ENCODE measurements around the gene HSPA12A.

HSPA12A gene

GRCh38 chr10:116708877-116709276 lies 33.5 kb downstream of the HSPA12A start:
- H3K4me3 ChIP-seq (ENCODE audit: control insufficient read depth in 1 of 7, extremely low read depth in 1 of 7, insufficient read depth in 4 of 7, low read depth in 2 of 7, low read length in 6 of 7) = no peak overlapping the region
- POLR2A ChIA-PET = no interaction called here
- H3K36me3 ChIP-seq (ENCODE audit: control insufficient read depth in 4 of 4, insufficient read depth in 4 of 4, low read length in 3 of 4) = no peaks in the 10 kb centered on the region
- H3K4me1 ChIP-seq (ENCODE audit: control extremely low read depth in 1 of 4, control insufficient read depth in 4 of 4, insufficient read depth in 4 of 4, low read length in 3 of 4) = no peaks in the 10 kb centered on the region
- CTCF ChIA-PET = no interaction called here
- H3K27me3 ChIP-seq (replicated peaks in 2 of 5; ENCODE audit: control insufficient read depth in 4 of 5, insufficient read depth in 5 of 5, low read length in 4 of 5) = peaks cover 0 to 5% (median 3%) of the 10 kb centered on the region in 5 experiments
- no peak for DNase-seq
- WGBS (ENCODE audit: insufficient coverage) = 92% methylated on average over 3 of the region's 4 CpGs
- H3K27ac ChIP-seq (ENCODE audit: insufficient read depth in 1 of 2, low read depth in 1 of 2, low read length in 2 of 2, poor library complexity in 1 of 2, severe bottlenecking in 2 of 2) = no peak overlapping the region
- H3K9me3 ChIP-seq (ENCODE audit: control extremely low read depth in 1 of 5, control insufficient read depth in 4 of 5, insufficient read depth in 2 of 5, low read depth in 1 of 5, low read length in 4 of 5) = no peaks in the 10 kb centered on the region

GRCh38 chr10:116708391-116708821 lies 34.0 kb downstream of the HSPA12A start:
- no peaks in the 10 kb centered on the region for H3K36me3 ChIP-seq (ENCODE audit: control insufficient read depth in 4 of 4, insufficient read depth in 4 of 4, low read length in 3 of 4)
- H3K27ac ChIP-seq (ENCODE audit: insufficient read depth in 1 of 2, low read depth in 1 of 2, low read length in 2 of 2, poor library complexity in 1 of 2, severe bottlenecking in 2 of 2) = no peak overlapping the region
- H3K27me3 ChIP-seq (replicated peaks in 2 of 5; ENCODE audit: control insufficient read depth in 4 of 5, insufficient read depth in 5 of 5, low read length in 4 of 5) = peaks cover 0 to 4% (median 3%) of the 10 kb centered on the region in 5 experiments
- DNase-seq = no peak
- POLR2A ChIA-PET = no interaction called here
- H3K9me3 ChIP-seq (ENCODE audit: control extremely low read depth in 1 of 5, control insufficient read depth in 4 of 5, insufficient read depth in 2 of 5, low read depth in 1 of 5, low read length in 4 of 5) = no peaks in the 10 kb centered on the region
- H3K4me3 ChIP-seq (ENCODE audit: control insufficient read depth in 1 of 7, extremely low read depth in 1 of 7, insufficient read depth in 4 of 7, low read depth in 2 of 7, low read length in 6 of 7) = no peak overlapping the region
- no CpG with 5 or more reads among the region's 2 CpGs for WGBS (ENCODE audit: insufficient coverage)
- H3K4me1 ChIP-seq (ENCODE audit: control extremely low read depth in 1 of 4, control insufficient read depth in 4 of 4, insufficient read depth in 4 of 4, low read length in 3 of 4) = no peaks in the 10 kb centered on the region
- CTCF ChIA-PET = no interaction called here

DNA sequence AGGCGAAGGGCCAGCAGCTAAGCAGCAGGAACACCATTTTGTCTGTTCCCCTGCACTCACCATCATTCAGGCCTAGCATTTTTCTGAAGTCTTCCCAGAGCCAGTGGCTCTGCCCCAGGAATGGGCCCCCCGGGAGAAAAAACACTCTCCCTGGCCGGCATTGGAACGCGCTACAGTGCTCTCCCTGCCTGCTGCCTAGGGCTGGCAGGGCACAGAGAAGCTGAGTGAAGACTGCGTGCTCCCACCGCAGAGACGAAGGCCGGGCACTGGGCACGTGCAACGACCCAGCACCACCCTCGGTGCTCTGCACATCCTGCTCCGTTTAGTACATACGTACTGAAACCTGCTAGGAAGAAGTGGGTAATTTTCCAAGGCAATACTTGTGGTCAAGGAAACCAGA lies 34.4 kb downstream of the HSPA12A start:
- ChIA-PET POLR2A (no interaction called here), CTCF (no interaction called here)
- 88% methylated on average over 14 of the region's 14 CpGs for WGBS (ENCODE audit: insufficient coverage)

GRCh38 chr10:116706281-116706680 lies 36.1 kb downstream of the HSPA12A start:
- POLR2A ChIA-PET = interaction anchor here (0.7 kb wide), 1 partner anchor 194 kb away, joined by 4 read pairs; no protein-coding TSS in a partner anchor
- DNase-seq = no peak
- CTCF ChIA-PET = interaction anchor here (1.0 kb wide), 1 partner anchor 17 kb away, joined by 3 read pairs; no protein-coding TSS in a partner anchor
- H3K4me1 ChIP-seq (ENCODE audit: control extremely low read depth in 1 of 4, control insufficient read depth in 4 of 4, insufficient read depth in 4 of 4, low read length in 3 of 4) = no peaks in the 10 kb centered on the region
- H3K4me3 ChIP-seq (ENCODE audit: control insufficient read depth in 1 of 7, extremely low read depth in 1 of 7, insufficient read depth in 4 of 7, low read depth in 2 of 7, low read length in 6 of 7) = no peak overlapping the region
- no peaks in the 10 kb centered on the region for H3K9me3 ChIP-seq (ENCODE audit: control extremely low read depth in 1 of 5, control insufficient read depth in 4 of 5, insufficient read depth in 2 of 5, low read depth in 1 of 5, low read length in 4 of 5)
- H3K27me3 ChIP-seq (replicated peaks in 2 of 5; ENCODE audit: control insufficient read depth in 4 of 5, insufficient read depth in 5 of 5, low read length in 4 of 5) = peaks cover 0 to 6% (median 0%) of the 10 kb centered on the region in 5 experiments
- H3K36me3 ChIP-seq (ENCODE audit: control insufficient read depth in 4 of 4, insufficient read depth in 4 of 4, low read length in 3 of 4) = no peaks in the 10 kb centered on the region
- 84% methylated on average over 7 of the region's 9 CpGs for WGBS (ENCODE audit: insufficient coverage)
- H3K27ac ChIP-seq (ENCODE audit: insufficient read depth in 1 of 2, low read depth in 1 of 2, low read length in 2 of 2, poor library complexity in 1 of 2, severe bottlenecking in 2 of 2) = no peak overlapping the region

More for the DNA sequence above, 34.4 kb downstream of the HSPA12A start:
- H3K36me3 ChIP-seq (ENCODE audit: control insufficient read depth in 4 of 4, insufficient read depth in 4 of 4, low read length in 3 of 4) = no peaks in the 10 kb centered on the region
- H3K9me3 ChIP-seq (ENCODE audit: control extremely low read depth in 1 of 5, control insufficient read depth in 4 of 5, insufficient read depth in 2 of 5, low read depth in 1 of 5, low read length in 4 of 5) = no peaks in the 10 kb centered on the region
- H3K27ac ChIP-seq (ENCODE audit: insufficient read depth in 1 of 2, low read depth in 1 of 2, low read length in 2 of 2, poor library complexity in 1 of 2, severe bottlenecking in 2 of 2) = no peak overlapping the region
- H3K27me3 ChIP-seq (replicated peaks in 2 of 5; ENCODE audit: control insufficient read depth in 4 of 5, insufficient read depth in 5 of 5, low read length in 4 of 5) = peaks cover 0 to 4% (median 3%) of the 10 kb centered on the region in 5 experiments
- no peak overlapping the region for H3K4me3 ChIP-seq (ENCODE audit: control insufficient read depth in 1 of 7, extremely low read depth in 1 of 7, insufficient read depth in 4 of 7, low read depth in 2 of 7, low read length in 6 of 7)
- no peak for DNase-seq
- H3K4me1 ChIP-seq (ENCODE audit: control extremely low read depth in 1 of 4, control insufficient read depth in 4 of 4, insufficient read depth in 4 of 4, low read length in 3 of 4) = no peaks in the 10 kb centered on the region

DNA sequence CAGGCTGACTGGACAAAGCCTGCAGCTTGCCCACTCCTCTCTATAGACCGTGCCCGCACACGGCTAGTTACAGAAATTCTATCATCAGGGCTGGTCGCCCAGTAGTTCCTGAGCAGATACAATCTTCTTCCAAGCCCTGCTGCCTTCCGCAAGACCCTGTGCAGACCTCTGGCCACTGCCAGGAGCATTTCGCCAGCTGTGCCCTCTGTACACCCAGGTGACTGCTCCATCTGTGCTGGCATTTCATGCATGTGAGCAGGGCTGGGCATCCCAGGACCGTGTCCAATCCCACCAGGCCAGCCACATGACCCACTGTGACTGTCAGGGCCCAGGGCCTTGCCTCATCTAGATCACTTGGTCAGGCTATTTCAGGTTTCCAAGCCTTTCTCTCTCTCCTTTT lies 36.9 kb downstream of the HSPA12A start:
- DNase-seq = no peak
- H3K4me3 ChIP-seq (ENCODE audit: control insufficient read depth in 1 of 7, extremely low read depth in 1 of 7, insufficient read depth in 4 of 7, low read depth in 2 of 7, low read length in 6 of 7) = no peak overlapping the region
- H3K9me3 ChIP-seq (ENCODE audit: control extremely low read depth in 1 of 5, control insufficient read depth in 4 of 5, insufficient read depth in 2 of 5, low read depth in 1 of 5, low read length in 4 of 5) = no peaks in the 10 kb centered on the region
- H3K27ac ChIP-seq (ENCODE audit: insufficient read depth in 1 of 2, low read depth in 1 of 2, low read length in 2 of 2, poor library complexity in 1 of 2, severe bottlenecking in 2 of 2) = no peak overlapping the region
- H3K36me3 ChIP-seq (ENCODE audit: control insufficient read depth in 4 of 4, insufficient read depth in 4 of 4, low read length in 3 of 4) = no peaks in the 10 kb centered on the region
- 97% methylated on average over 5 of the region's 7 CpGs for WGBS (ENCODE audit: insufficient coverage)
- H3K27me3 ChIP-seq (replicated peaks in 2 of 5; ENCODE audit: control insufficient read depth in 4 of 5, insufficient read depth in 5 of 5, low read length in 4 of 5) = peaks cover 0 to 7% (median 0%) of the 10 kb centered on the region in 5 experiments
- POLR2A ChIA-PET = no interaction called here
- CTCF ChIA-PET = interaction anchor here (1.0 to 1.3 kb wide), 2 partner anchors 16 to 23 kb away, joined by 3 read pairs; no protein-coding TSS in a partner anchor
- no peaks in the 10 kb centered on the region for H3K4me1 ChIP-seq (ENCODE audit: control extremely low read depth in 1 of 4, control insufficient read depth in 4 of 4, insufficient read depth in 4 of 4, low read length in 3 of 4)

DNA sequence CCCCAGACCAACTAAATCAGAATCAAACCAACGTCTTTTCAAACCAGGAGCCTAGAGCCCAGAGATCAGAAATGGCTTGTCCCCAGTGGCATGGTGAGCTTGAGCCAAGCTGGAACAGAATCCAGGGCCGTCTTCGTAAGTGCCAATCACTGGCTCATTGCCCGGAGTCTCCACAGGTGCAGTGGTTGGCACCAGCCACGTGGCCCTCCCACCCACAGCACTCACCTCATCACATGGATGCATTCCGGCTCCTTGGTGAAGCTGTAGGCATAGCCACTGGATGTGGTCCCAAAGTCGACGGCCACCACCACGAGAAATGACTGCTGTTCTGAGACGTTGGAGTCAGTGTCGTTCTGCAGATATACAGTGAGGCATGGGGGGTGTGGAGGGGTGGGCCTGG lies 37.4 kb downstream of the HSPA12A start:
- H3K4me3 ChIP-seq (ENCODE audit: control insufficient read depth in 1 of 7, extremely low read depth in 1 of 7, insufficient read depth in 4 of 7, low read depth in 2 of 7, low read length in 6 of 7) = no peak overlapping the region
- no peak overlapping the region for H3K27ac ChIP-seq (ENCODE audit: insufficient read depth in 1 of 2, low read depth in 1 of 2, low read length in 2 of 2, poor library complexity in 1 of 2, severe bottlenecking in 2 of 2)
- DNase-seq = no peak
- CTCF ChIA-PET = interaction anchor here (1.3 kb wide), 1 partner anchor 22 kb away, joined by 3 read pairs; no protein-coding TSS in a partner anchor
- peaks cover 0 to 7% (median 0%) of the 10 kb centered on the region in 5 experiments for H3K27me3 ChIP-seq (replicated peaks in 2 of 5; ENCODE audit: control insufficient read depth in 4 of 5, insufficient read depth in 5 of 5, low read length in 4 of 5)
- no peaks in the 10 kb centered on the region for H3K4me1 ChIP-seq (ENCODE audit: control extremely low read depth in 1 of 4, control insufficient read depth in 4 of 4, insufficient read depth in 4 of 4, low read length in 3 of 4)
- WGBS (ENCODE audit: insufficient coverage) = 100% methylated on average over 8 of the region's 11 CpGs
- H3K36me3 ChIP-seq (ENCODE audit: control insufficient read depth in 4 of 4, insufficient read depth in 4 of 4, low read length in 3 of 4) = no peaks in the 10 kb centered on the region
- POLR2A ChIA-PET = no interaction called here
- no peaks in the 10 kb centered on the region for H3K9me3 ChIP-seq (ENCODE audit: control extremely low read depth in 1 of 5, control insufficient read depth in 4 of 5, insufficient read depth in 2 of 5, low read depth in 1 of 5, low read length in 4 of 5)

GRCh38 chr10:116702165-116702564 lies 40.2 kb downstream of the HSPA12A start:
- no peak overlapping the region for H3K4me3 ChIP-seq (ENCODE audit: control insufficient read depth in 1 of 7, extremely low read depth in 1 of 7, insufficient read depth in 4 of 7, low read depth in 2 of 7, low read length in 6 of 7)
- no peaks in the 10 kb centered on the region for H3K36me3 ChIP-seq (ENCODE audit: control insufficient read depth in 4 of 4, insufficient read depth in 4 of 4, low read length in 3 of 4)
- H3K27me3 ChIP-seq (replicated peaks in 2 of 5; ENCODE audit: control insufficient read depth in 4 of 5, insufficient read depth in 5 of 5, low read length in 4 of 5) = peaks cover 0 to 16% (median 3%) of the 10 kb centered on the region in 5 experiments
- ChIA-PET CTCF (interaction anchor here (1.3 to 1.4 kb wide), 2 partner anchors 43 to 86 kb away, joined by 3 to 5 read pairs; no protein-coding TSS in a partner anchor), POLR2A (interaction anchor here (0.7 kb wide), 1 partner anchor 73 kb away, joined by 3 read pairs; no protein-coding TSS in a partner anchor)
- no peaks in the 10 kb centered on the region for H3K4me1 ChIP-seq (ENCODE audit: control extremely low read depth in 1 of 4, control insufficient read depth in 4 of 4, insufficient read depth in 4 of 4, low read length in 3 of 4)
- WGBS (ENCODE audit: insufficient coverage) = 89% methylated on average over 9 of the region's 9 CpGs
- no peak overlapping the region for H3K27ac ChIP-seq (ENCODE audit: insufficient read depth in 1 of 2, low read depth in 1 of 2, low read length in 2 of 2, poor library complexity in 1 of 2, severe bottlenecking in 2 of 2)
- no peaks in the 10 kb centered on the region for H3K9me3 ChIP-seq (ENCODE audit: control extremely low read depth in 1 of 5, control insufficient read depth in 4 of 5, insufficient read depth in 2 of 5, low read depth in 1 of 5, low read length in 4 of 5)
- DNase-seq = no peak

Data from common myeloid progenitor, CD34-positive (primary cell).